A549 treated with RU486 at 1 μM for 4 hours (cell line): Measurements from ENCODE around the gene ANKRD27. TPM values are rescaled to one million over a fixed set of nuclear protein-coding genes. Genes with fewer than 3 reads are reported as not detected.

ENCODE experiments used
- total RNA-seq: library from RNA; stranded (reverse); fragments of 200-300 nt; extraction: Qiagen RNA extraction; gene quantifications from 5 replicates; pipeline ENCODE4 v1.2.3, GENCODE V29; 2022; ENCODE audit warnings: low read depth

Gene ANKRD27
- total RNA-seq, result 29.3 to 40.9 TPM (median 39.5 TPM) in 5 replicates

DNA sequence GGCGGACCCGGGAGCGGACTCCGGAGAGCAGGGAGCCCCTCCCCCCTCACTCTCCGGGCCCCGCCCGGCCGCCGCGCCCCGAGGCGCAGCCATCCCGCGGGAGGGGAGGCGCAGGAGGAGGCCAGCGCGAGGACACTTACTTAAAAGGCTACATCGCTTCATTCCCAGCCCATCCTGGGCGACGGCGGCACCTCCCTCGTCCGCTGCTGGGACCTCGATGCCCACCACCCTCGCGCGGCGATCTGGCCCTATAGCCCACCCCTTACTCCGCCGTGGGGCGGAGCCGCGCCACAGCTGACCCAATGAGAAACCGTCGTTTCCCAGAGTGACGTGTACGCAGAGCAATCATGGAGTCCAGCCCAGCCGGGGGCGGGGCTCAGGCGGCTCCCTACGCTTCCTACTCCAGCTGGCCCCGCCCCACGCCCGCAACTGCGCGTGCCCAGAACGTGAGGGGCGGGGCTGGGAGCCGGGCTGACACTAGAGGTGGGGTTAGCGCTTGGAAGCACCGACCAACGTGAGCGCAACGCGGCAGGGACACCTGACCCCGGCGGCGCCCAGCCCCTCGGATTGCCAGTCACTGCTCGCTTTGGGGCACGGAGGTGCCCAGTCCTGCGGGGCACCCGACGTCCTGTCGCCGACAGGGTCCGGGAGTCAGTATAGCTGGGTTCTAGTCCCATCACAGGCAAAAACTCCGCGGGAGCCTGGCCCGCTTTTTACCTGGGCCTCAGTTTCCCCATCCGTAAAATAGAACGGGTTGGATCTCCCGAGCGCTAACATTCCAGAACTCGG is at the start of gene ANKRD27:
Gene ANKRD27, minus strand, starts transcription at position 250 of the 789 bp plus-strand sequence. CDS start 16,165 bp downstream, outside the sequence.

DNA sequence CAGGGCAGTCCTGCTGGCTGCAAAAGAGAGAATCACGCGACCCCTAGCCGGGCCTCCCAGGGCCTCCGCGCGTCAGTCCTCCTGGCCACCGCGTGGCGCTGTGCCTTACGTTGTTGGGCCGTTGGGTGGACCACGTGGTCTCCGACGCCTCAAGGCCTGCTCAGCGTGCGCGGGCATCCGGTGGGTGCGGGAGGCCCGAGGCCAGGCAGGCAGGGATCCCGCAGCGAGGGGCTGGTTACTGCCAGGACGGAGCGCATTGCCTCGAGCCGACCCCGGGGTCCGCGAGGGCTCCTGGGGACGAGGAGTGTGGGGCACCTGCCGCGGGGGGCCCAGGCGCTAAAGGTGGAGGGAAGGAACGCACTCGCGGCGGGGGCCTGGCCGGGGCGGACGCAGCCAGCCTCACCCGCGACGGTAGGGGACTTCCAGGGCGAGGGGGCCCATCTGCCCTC is 44.7 kb upstream of the ANKRD27 start, which contains the start of gene TDRD12:
Gene TDRD12, plus strand, starts transcription at position 157 of the 449 bp plus-strand sequence. CDS start 306 bp downstream, outside the sequence.

DNA sequence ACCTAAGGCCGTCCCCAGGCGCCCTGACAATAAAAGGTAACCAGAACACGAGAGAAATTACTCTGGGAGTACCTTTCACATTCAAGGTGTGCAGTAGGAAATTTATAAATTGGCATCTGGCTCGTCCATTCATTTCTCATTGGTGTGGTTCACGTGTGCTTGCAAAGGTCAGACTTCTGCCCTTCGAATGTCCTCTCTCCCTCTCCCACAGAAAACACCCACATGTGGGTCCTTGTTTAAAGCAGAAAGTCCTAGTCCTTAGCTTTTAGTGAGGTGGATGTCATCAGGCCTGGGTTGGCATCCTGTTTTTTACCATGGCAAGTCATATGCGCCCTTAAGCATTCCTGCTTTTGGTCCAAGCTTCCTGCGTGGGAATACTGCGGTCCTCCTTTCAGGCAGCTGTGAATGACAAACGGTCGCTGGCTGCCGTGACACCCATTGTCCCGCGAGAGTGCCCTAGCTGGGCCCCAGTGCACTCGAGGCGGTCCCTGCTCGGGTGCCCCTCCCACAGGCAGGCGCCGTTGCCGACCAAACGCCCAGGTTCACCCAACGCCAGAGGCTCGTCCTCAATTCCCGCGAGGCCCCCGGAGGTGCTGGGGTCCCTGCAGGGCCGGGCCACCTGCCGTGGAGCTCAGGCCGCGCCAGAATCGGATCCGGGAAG is 16.4 kb upstream of the ANKRD27 start, which contains the start of gene NUDT19:
Gene NUDT19, plus strand, starts transcription at position 531 of the 661 bp plus-strand sequence. CDS start 140 bp downstream, outside the sequence.

DNA sequence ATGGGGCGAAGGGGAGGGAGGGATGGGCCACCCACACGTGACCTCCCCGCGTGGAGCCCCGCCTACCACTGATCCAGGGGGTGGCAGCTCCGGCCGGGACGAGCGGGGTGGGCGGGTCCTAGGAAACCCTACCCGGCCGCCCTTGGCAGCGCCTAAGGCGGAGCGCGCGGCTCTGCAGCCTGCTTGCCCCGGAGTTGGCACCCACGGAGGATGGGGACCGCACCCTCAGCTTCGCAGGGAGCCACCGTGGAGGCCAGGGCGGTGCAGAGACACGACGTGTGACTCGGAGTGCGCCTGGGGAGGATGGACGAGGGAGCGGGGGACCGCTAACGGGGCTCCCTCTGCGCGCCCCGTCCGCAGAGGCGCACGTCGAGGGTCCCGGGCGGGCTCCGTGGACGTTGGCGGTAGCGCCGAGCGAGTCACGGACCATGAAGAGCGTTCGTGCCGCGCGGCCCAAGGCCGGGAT is 773 bp upstream of the ANKRD27 start, which contains the start of gene RGS9BP:
Gene RGS9BP, plus strand, starts transcription at position 129 of the 466 bp plus-strand sequence. CDS start 416 bp downstream, outside the sequence.

DNA sequence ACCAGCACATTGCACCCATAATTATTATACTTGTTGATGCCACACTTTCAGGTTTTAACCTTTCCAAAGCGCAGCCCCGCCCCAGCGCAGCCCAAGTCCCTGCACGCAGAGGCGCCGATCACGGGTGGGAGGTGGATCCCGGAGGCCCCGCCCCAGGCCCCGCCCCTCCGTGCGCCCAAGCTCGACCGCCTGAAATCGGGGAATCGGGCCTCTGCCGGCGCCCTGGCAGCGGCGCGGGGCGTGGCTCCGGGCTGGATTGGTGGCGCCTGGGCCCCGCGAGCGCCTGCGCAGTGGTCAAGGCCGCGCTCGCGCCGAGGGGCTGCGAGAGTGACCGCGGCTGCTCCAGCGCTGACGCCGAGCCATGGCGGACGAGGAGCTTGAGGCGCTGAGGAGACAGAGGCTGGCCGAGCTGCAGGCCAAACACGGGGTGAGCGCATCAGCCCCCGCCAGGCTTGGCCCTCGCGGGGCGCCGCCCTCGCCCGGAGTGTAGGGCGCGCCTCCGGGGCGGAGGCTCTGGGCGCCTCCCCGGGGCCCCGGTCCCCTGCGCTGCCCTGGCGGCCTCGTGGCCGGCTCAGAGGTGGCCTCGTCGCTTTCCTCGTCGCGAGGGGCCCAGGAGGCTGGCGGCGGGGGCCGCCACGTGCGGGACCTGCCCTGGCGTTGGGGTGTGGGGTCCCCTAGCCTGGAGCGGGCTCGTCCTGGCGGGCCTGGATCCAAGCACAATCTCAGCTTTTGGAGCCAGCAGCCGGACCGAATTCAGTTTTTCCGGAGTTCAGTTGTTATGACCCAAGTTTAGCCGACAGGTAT is 93.9 kb downstream of the ANKRD27 start, which contains the start of gene PDCD5:
Gene PDCD5, plus strand, starts transcription at position 290 of the 804 bp plus-strand sequence. Its CDS starts 72 bp downstream, at position 362.

Other genes with a start within 250 kb of the ANKRD27 start
- gene PDCD5, start 94.0 kb downstream of the ANKRD27 start, total RNA-seq, result 393 to 503 TPM (median 474 TPM) in 5 replicates
- 0.37 to 0.54 TPM (median 0.47 TPM) in 5 replicates for gene RGS9BP, start 668 bp upstream of the ANKRD27 start, total RNA-seq
- 33.0 to 41.6 TPM (median 38.6 TPM) in 5 replicates for gene NUDT19, start 16.6 kb upstream of the ANKRD27 start, total RNA-seq
- 0.09 to 0.22 TPM (median 0.17 TPM) in 5 replicates for gene TDRD12, start 44.6 kb upstream of the ANKRD27 start, total RNA-seq
- 0.22 to 0.57 TPM (median 0.43 TPM) in 5 replicates for gene SLC7A9, start 194.6 kb upstream of the ANKRD27 start, total RNA-seq